Spleen (tissue), 11 donors: ENCODE results near the gene CD276. TPM values are rescaled to one million over a fixed set of nuclear protein-coding genes. Genes with fewer than 3 reads are reported as not detected.

Source experiments
- DNase-seq: peaks from one replicate; pipeline ENCODE4 v3.0.0-alpha.2; 2020
- H3K27ac ChIP-seq, 8 donors: fragments of 200-600 bp; sonication (generic) in 7 of 8; 1 replicate in 4 of 8; 2 replicates in 4 of 8; pipeline versions ENCODE4 v1.5.0 to v1.8.0; 2016 to 2021; ENCODE audit warnings: inconsistent platforms in 4 of 8, mild to moderate bottlenecking in 4 of 8, moderate library complexity in 1 of 8
- H3K27me3 ChIP-seq, 7 donors: fragments of 200-600 bp; sonication (generic) in 6 of 7; replicated peaks in 1 of 7; 1 replicate in 4 of 7; 2 replicates in 3 of 7; pipeline versions ENCODE4 v1.5.0 to v1.8.0; 2016 to 2021; ENCODE audit warnings: inconsistent platforms in 3 of 7, mild to moderate bottlenecking in 1 of 7
- H3K36me3 ChIP-seq, 6 donors: fragments of 200-600 bp; sonication (generic) in 5 of 6; 1 replicate in 4 of 6; 2 replicates in 2 of 6; pipeline versions ENCODE4 v1.5.0 to v1.8.0; 2016 to 2021; ENCODE audit warnings: inconsistent platforms in 2 of 6
- H3K4me1 ChIP-seq, 6 donors: fragments of 200-600 bp; sonication (generic) in 5 of 6; 1 replicate in 3 of 6; 2 replicates in 3 of 6; pipeline versions ENCODE4 v1.5.0 to v1.8.0; 2016 to 2021; ENCODE audit warnings: inconsistent platforms in 3 of 6
- H3K4me3 ChIP-seq, 8 donors: fragments of 200-600 bp; sonication (generic) in 7 of 8; 1 replicate in 4 of 8; 2 replicates in 4 of 8; pipeline versions ENCODE4 v1.5.0 to v1.8.0; 2016 to 2021; ENCODE audit warnings: inconsistent platforms in 4 of 8, mild to moderate bottlenecking in 4 of 8, moderate library complexity in 2 of 8
- H3K9me3 ChIP-seq, 8 donors: fragments of 200-600 bp; sonication (generic) in 7 of 8; 1 replicate in 4 of 8; 2 replicates in 4 of 8; pipeline versions ENCODE4 v1.5.0 to v1.8.0; 2016 to 2021; ENCODE audit warnings: inconsistent platforms in 4 of 8
- CTCF ChIP-seq, 11 experiments: fragments of 200-600 bp in 7 of 11; fragments of 450-650 bp in 4 of 11; sonication (generic) in 4 of 11; IDR thresholded peaks in 8 of 11; conservative IDR thresholded peaks in 3 of 11; 1 replicate in 7 of 11; 2 replicates in 4 of 11; pipeline versions ENCODE4 v1.4.0 to v1.8.0; 2016 to 2021; ENCODE audit warnings: antibody characterized with exemption in 11 of 11, inconsistent platforms in 4 of 11, mild to moderate bottlenecking in 1 of 11
- POLR2A ChIP-seq, 3 donors: fragments of 450-650 bp; IDR thresholded peaks; one replicate each; pipeline ENCODE4 v1.5.1; 2017; ENCODE audit warnings: antibody characterized with exemption in 3 of 3, mild to moderate bottlenecking in 1 of 3
- POLR2AphosphoS5 ChIP-seq, 3 donors: sonication (generic); formaldehyde crosslinking; IDR thresholded peaks; one replicate each; pipeline ENCODE4 v1.5.1; 2017; ENCODE audit warnings: antibody characterized with exemption in 3 of 3
- WGBS, 5 donors: extraction: QIAGEN DNeasy Blood & Tissue Kit in 3 of 5; methylation state at CpG; one replicate each; pipeline versions ENCODE4 v1.1.5 to v1.1.7; 2013 to 2018; 5-methylcytosine and 5-hydroxymethylcytosine counted together
- intact Hi-C: fragments of 100-400 bp; cut with DNase I; formaldehyde crosslinking; loops from one replicate; pipeline ENCODE4 v1.15.0; 2023; ENCODE audit warnings: low total_unique reads
- polyA plus RNA-seq, 3 donors: library from polyadenylated mRNA; stranded (reverse); fragments of 200-250 nt; gene quantifications; one replicate each; pipeline ENCODE4 v1.2.1, GENCODE V29; 2013
- total RNA-seq, 7 donors: library from RNA; depleted of rRNA in 3 of 7; stranded (reverse); fragments of >200 nt in 3 of 7; fragmentation: NEBNext Ultra II Directional in 4 of 7; extraction: Animal tissue kit (Norgen Biotek cat#: 25700) in 4 of 7; gene quantifications; one replicate each; pipeline versions ENCODE4 v1.1.0 to v1.2.1, GENCODE V29; 2016 to 2021
- donor health status: healthy with polysubstance abuse.
- donor health status: DM: no; HTN: no; CAD: no; lungs with moderate emphysema.
- donor health status: DM: no; HTN: no; CAD: no.
- donor health status: Bipolar disorder and iron deficiency.
- donor health status: healthy.
- donor health status: DM: no; HTN: no; CAD: no.
- donor health status: DM: yes; HTN: yes; CAD: no.

CD276 gene
- total and polyA plus RNA-seq, 10 donors: 9.8 to 95.6 (median 27.2) TPM

GRCh38 chr15:73718694-73719093 lies 34.5 kb downstream of the CD276 start:
- intact Hi-C loops: no loop called here
- Histone ChIP-seq H3K4me3 (no peak overlapping the region), H3K9me3 (no peaks in the 10 kb centered on the region), H3K27ac (no peak overlapping the region), H3K4me1 (no peaks in the 10 kb centered on the region), H3K27me3 (peaks cover 0 to 38% (median 0%) of the 10 kb centered on the region in 7 donors), H3K36me3 (peaks cover 0 to 10% (median 3%) of the 10 kb centered on the region in 6 donors)
- TF ChIP-seq CTCF (IDR thresholded peaks at IDR 0.05 in 8 of 11, conservative IDR thresholded peaks at IDR 0.05 in 3 of 11) (no peak), POLR2AphosphoS5 (IDR thresholded peaks at IDR 0.05) (no peak), POLR2A (IDR thresholded peaks at IDR 0.05) (no peak)
- 80 to 87% (median 84%) methylated on average over 4 of the region's 4 CpGs for WGBS, 5 donors
- DNase-seq: no peak

DNA sequence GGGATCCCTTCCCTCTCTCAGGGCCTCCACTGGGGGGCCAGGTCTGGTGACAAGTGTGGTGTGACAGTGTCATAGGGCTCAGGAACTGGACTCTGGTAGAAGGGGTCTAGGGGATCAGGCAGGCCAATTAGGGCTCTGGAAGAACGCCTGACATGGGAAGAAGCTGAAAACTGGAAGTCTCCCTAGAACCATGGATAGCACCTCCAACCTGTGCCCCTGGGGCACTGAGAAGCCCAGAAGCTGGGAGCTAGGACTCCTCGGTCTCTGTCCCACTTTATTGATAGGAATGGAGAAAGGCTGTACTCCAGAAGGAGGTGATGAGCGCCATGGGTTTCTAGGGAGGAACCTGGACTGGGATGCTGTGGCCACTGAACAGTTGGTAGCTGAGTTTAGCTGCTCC lies 38.2 kb downstream of the CD276 start:
- Histone ChIP-seq H3K9me3 (no peaks in the 10 kb centered on the region), H3K4me3 (no peak overlapping the region), H3K4me1 (no peaks in the 10 kb centered on the region), H3K27ac (no peak overlapping the region), H3K27me3 (peaks cover 0 to 38% (median 0%) of the 10 kb centered on the region in 7 donors), H3K36me3 (no peaks in the 10 kb centered on the region)
- intact Hi-C loops: no loop called here
- no peak for TF ChIP-seq POLR2AphosphoS5 (IDR thresholded peaks at IDR 0.05)
- TF ChIP-seq POLR2A (IDR thresholded peaks at IDR 0.05): no peak
- TF ChIP-seq CTCF (IDR thresholded peaks at IDR 0.05 in 8 of 11, conservative IDR thresholded peaks at IDR 0.05 in 3 of 11): no peak
- WGBS, 5 donors: 83 to 98% (median 92%) methylated on average over 3 of the region's 3 CpGs
- DNase-seq: no peak

DNA sequence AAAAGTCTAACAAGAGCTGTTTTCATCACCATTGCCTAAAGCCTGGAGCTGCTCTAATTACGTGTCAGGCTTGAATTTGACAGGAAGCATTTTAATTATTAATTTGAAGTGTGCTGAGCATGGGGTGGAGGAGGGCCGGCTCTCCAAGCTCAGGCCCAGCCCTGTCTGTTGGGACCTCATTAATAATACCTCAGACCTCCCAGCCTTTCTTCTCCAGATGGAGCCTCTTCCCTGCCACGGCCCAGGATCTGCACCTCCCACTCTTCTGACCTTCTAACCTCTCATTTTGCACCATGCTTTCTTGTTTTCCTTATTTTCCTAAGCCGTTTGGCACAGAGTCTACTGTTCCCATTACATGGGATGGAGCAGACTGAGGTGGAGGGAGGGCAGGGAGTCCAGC lies 39.0 kb downstream of the CD276 start:
- no peaks in the 10 kb centered on the region for H3K4me1 ChIP-seq
- DNase-seq: no peak
- WGBS, 5 donors: 53 to 64% (median 57%) methylated on average over 4 of the region's 4 CpGs
- peaks cover 0 to 38% (median 0%) of the 10 kb centered on the region in 7 donors for H3K27me3 ChIP-seq
- H3K4me3 ChIP-seq: no peak overlapping the region
- H3K9me3 ChIP-seq: no peaks in the 10 kb centered on the region
- TF ChIP-seq POLR2AphosphoS5 (IDR thresholded peaks at IDR 0.05) (no peak), CTCF (IDR thresholded peaks at IDR 0.05 in 8 of 11, conservative IDR thresholded peaks at IDR 0.05 in 3 of 11) (no peak), POLR2A (IDR thresholded peaks at IDR 0.05) (no peak)
- intact Hi-C loops: no loop called here
- no peaks in the 10 kb centered on the region for H3K36me3 ChIP-seq
- no peak overlapping the region for H3K27ac ChIP-seq

- intact Hi-C loops: no loop called here
- no peak overlapping the region for H3K27ac ChIP-seq
- peaks cover 0 to 31% (median 0%) of the 10 kb centered on the region in 7 donors for H3K27me3 ChIP-seq
- H3K4me3 ChIP-seq: no peak overlapping the region
- TF ChIP-seq CTCF (IDR thresholded peaks at IDR 0.05 in 8 of 11, conservative IDR thresholded peaks at IDR 0.05 in 3 of 11) (no peak), POLR2A (IDR thresholded peaks at IDR 0.05) (no peak), POLR2AphosphoS5 (IDR thresholded peaks at IDR 0.05) (no peak)
- no peaks in the 10 kb centered on the region for H3K4me1 ChIP-seq
- no peaks in the 10 kb centered on the region for H3K36me3 ChIP-seq
- no peaks in the 10 kb centered on the region for H3K9me3 ChIP-seq
- DNase-seq: no peak
- WGBS, 5 donors: 43 to 54% (median 48%) methylated on average over 3 of the region's 3 CpGs
These were observed 40.0 kb downstream of the CD276 start for GRCh38 chr15:73724212-73724611.
